GM19193 (cell line): ENCODE data around the gene HMGN3.

ENCODE experiments used
- POLR2A ChIP-seq: IDR thresholded peaks from 4 replicates; pipeline ENCODE4 v1.6.1; 2011; ENCODE audit not compliant: insufficient read depth, insufficient read length; ENCODE audit errors: extremely low read depth

The HMGN3 gene

DNA sequence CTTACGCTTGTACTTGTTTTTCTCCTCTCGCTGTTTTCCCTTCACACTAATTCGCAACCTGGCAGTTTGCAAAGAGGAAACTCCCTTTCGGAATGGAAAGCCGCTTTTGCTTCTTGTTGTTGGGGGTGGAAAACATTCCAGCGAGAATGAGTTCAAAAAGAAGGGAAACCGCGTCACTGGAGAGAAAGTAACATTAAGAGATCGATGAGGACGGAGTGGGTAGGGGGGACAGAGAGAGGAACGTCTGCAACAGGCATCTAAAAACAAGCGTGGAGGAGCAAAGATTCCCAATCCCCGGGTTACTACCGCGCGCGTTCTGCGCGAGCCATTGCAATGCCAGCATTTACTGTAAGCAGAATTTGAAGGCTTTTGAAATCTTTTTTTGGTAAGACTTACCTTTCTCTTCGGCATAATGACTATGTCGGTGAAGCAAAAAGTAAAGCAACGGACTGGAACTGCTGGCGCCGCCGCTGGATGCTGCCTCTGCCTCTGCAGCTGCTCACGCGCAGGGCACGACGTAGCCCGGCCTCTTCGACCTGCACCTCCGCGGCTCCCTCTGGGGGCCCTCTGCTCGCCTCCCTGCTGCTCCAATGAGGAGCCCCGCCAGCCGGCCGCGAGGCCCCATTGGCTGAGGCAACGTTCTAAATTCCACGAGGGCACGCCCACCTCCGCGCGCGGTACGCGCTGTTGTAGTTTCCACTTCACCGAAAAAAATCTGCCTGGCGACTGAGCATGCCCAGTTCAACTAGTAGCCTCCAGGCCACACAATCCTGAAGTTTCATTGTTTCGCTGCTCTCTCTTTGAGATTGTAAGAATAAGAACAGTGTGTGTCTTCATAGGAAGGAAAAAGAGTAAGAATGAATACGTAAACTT, at the start of gene HMGN3:
HMGN3 (minus strand) TSS at position 533 of the 873 bp plus-strand sequence.
- TF ChIP-seq POLR2A: peak; percentile 87

DNA sequence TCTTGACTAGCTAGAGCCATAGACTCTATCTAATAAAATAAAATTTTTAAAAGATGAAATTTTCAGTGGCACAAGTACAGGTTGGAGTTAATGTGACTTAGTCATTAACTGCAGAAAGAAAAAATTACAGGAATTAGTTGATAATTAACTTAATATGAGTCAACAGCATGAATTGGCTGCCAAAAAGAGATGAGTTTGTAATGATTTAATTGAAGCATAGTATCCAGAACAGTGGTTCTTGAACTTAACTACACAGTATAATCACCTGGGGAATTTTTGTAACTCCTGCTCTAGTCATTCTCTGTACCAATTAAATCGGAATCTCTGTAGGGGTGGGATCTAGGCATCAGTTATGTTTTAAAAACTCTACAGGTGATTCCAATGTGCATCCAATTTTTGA, 46.3 kb upstream of the HMGN3 start:
- no peak for TF ChIP-seq POLR2A

DNA sequence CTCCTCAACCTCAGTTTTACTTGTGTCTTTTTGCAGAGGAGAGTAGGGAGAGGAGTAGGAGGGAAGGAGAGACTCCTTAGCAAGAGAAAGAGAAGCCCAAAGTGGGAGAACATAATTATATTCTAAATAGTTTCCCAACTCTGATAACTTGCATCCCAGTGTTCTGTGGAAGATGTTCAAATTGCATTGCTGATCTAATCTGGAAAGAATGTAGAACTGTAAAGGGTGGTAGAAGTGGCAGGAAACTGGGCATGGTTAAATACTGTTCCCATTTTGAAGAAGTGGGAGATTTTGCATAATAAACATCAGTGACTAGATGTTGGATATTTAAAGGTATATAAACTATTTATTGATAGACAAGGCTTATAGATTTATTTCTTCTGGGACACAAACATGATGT, 42.6 kb upstream of the HMGN3 start:
- no peak for TF ChIP-seq POLR2A

DNA sequence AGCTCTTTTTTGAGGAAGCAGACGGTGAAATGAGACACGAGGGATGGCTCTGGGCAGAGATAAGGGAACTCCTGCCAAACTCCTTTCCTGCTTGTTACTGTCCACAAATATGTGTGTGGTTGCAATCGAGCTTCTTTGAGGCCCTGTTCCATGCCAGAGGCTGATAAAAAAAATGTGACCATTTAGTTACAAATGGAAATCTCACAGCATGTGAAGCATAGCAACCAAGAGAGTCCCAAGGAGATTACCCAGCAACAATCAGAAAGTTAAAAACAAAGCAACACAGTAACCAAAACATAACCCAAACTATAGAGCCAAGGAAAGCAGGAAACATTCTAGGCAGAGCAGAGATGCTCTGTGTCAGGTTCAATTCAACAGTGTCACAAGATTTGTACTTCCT, 35.4 kb upstream of the HMGN3 start:
- TF ChIP-seq POLR2A: no peak

DNA sequence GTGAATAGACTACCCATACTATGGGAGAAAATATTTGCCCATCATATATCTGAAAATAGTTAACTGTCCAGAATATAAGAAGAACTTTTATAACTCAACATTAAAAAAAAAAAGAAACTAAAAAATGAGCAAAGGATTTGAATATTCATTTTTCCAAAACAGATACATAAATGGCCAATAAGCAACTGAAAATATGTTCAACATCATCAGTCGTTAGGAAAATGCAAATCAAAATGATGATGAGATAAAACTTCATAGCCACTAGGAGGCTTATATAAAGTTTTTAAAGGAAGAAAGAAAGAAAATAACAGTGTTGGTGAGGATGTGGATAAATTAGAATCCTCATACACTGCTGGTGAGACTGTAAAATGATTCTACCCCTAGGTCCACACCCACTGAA, 32.6 kb upstream of the HMGN3 start:
- no peak for TF ChIP-seq POLR2A

DNA sequence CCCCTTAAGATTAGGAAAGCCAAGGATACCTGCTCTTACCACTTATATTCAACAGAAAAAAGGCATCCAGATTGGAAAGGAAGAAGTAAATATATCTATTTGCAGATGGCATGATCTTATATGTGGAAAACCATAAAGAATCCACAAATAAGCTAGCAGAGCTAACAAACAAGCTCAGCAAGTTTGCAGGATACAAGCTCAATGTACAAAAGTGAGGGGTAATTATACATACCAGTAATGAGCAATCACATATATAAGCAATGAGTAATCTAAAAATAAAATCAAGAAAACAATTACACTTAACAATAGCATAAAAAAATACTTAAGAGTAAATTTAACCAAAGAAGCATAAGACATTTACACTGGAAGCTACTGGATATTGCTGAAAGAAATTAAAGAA, 31.6 kb upstream of the HMGN3 start:
- TF ChIP-seq POLR2A: no peak

DNA sequence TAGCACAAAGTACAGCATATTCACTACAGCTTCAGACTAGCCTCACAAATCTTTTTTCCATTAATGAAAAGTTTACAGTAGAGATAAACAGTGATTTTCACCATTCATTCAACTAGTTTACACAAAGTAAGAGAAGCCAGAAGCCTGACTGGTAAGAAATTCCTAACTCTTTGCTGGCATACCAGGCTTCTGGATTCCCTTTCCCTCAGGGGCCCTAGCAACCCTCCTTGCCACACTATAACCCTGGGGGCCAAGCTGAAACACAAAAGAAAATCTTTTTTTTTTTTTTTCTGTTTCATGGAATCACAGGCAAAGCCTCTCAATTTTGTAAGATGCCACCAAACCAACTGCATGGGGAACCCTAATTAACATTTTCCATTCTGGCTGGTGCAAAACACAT, 28.9 kb upstream of the HMGN3 start:
- TF ChIP-seq POLR2A: no peak

DNA sequence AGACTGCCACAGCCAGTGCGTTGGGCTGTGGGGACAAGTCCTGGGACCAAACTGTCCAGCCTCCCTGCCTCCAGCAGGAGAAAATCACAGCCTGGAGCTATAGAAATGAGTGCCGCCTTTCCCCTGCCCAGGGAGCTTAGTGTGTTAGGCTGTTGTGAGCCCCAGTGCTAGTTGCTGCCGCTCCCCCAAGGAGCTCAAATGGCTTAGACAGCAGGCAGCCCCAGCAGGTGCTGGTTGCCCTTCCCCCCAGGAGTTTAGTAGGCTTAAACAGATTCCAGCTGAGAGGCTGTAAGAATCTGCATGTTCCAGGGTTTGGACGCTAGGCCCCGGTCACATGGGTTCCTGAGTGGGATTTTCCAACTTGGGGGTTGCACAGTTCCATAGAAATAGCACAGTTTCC, 27.2 kb upstream of the HMGN3 start:
- TF ChIP-seq POLR2A: no peak

DNA sequence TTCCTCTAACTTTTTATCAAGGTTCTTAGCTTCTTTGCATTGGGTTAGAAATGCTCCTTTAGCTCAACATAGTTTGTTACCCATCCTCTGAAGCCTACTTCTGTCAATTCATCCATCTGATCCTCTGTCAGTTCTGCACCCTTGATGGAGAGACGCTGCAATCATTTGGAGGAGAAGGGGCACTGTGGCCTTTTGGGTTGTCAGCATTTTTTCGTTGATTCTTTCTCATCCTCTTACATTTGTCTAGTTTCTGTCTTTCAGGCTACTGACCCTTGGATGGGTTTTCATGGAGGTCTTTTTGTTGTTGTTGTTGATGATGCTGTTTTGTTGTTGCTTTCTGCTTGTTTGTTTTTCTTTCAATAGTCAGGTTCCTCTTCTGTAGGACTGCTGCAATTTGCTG, 26.3 kb upstream of the HMGN3 start:
- no peak for TF ChIP-seq POLR2A

DNA sequence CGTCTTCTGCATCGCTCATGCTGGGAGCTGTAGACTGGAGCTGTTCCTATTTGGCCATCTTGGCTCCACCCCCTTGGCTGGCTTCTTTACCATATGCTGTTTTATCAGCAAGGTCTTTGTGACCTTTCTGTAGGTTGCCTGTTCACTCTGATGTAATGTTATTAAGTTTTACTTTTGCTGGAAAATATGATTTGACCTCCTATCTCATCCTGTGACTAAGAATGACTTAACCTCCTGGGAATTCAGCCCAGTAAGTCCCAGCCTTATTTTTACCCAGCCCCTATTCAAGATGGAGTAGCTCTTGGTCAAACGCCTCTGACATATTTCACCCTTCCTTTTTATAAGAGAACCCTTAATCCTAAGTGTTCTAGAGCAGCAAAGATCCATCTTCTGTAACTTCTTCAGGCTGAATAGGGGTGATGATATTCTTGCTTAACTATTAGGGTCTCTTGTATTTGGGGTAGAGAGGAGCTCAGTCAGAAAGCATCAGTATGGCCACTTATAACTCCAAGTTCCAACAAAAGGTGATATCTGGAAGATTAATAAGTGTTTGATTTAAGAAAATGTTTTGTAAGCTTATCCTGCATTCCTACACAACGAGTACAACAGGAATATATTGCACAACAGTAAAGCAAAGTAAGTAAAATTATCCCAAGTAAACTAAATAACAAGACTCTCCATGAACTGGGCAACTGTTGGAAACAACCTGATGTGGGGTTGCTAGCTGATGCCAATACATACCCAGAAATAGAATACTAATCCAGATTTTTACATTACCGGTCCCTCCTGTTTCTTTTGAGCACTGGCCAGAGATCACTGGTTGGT, 23.1 kb upstream of the HMGN3 start:
- TF ChIP-seq POLR2A: no peak

DNA sequence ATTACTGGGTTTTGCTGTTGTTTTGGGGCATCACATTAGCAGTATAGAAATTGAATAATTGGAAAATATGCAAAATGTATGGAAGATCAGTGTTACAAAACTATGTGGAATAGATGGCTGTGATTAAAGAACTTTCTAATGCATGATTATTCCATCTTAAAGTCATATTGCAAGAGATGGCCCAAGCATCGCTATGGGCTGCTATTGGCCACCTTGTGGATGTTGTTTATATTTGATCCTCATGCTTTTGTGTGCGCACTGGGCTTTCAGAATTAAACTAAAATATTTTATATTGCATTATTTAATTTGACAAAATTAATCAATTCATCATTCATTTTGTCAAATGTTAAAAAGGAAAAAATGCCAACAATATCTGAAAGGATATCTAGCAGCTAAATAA, 16.1 kb upstream of the HMGN3 start:
- no peak for TF ChIP-seq POLR2A

DNA sequence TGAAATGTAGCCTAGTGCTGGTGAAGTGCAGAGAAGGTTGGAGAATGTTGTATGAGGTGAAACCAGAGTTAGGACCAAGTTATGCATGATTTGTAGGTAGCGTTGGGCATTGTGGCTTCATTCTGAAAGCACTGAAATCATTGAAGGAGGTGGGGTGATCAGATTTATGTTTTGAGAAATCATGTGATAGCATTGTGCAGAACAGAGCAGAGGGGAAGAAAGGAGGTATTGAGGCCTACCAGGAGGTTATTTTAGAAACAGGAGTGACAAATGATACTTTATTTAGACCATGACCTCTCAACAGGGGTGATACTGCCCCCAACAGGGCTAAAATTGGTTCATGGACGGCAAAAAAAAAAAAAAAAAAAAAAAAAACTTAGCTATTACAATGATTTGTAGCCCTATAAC, 15.6 kb upstream of the HMGN3 start:
- TF ChIP-seq POLR2A: no peak

DNA sequence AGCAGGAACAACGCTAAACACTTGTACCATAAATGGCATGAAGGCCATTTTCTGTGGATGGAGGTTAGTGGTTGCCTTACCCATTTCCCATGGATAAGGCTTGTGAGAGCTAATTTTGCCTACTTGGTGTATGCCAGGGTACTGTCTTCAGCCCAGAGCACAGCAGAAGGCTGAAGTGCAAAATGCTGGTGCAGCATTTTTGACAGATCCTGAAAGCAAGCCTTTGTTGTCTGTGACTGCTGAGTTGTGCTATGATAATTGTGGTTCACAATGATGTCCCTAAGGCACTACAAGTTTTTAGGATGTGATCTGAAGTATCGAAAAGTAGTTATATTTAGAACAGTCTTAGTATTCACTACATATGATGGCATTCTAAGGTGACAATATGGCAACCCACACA, 14.7 kb upstream of the HMGN3 start:
- TF ChIP-seq POLR2A: no peak

DNA sequence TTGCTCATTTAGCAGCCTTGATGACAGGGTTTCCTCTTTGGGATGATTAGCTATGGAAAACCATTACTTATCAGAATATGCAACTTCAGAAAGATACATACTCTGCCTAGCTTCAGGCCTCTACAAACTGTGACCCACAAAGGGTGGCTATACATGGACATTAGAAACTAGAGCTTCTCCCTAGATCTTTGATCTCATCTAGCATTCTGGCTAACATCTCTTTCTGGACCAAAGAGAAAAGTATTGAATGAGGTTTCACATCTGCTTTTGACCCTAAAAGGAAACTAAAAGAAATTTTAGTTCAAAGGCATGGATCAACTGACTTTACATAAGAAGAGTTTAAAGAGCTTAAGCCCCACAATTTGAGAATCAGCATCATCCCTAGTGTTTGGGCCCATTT, 12.4 kb upstream of the HMGN3 start:
- TF ChIP-seq POLR2A: no peak

DNA sequence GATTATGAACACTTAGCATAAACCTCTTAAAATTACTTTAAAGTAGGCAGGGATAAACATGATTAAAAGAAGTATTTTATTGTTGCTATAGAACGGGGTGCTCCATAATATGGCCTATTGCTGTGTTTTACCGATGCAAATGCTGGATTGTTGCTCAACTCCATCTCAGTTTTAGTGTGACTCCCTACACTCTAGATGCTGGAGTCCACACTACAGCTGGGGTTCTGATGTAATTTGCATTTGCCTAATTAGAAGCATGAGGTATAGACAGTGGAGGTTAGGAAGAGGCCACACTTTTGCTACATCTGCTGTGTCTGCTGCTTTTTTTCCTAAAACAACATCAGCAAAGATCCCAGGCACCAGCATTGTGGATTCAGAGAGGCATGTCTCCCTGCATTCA, 6.7 kb upstream of the HMGN3 start:
- TF ChIP-seq POLR2A: no peak

DNA sequence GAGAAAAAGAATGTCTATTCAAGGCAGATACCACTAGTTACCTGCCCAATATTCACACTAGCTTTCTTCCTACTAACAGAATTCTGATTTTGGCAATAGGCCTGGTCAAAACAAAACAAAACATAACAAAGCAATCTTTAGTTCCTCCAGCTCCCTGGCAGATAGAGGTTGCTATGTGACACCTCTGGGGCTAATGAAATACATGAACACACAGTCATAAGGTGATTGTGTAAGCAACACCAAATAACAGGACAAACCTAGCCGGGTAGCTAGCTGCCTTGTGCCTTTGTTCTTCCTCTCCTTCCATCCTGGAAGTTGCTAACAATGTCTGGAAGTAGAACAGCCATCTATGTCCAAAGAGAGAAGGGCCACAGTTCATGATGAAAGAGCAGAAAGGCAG, 6.0 kb upstream of the HMGN3 start:
- TF ChIP-seq POLR2A: no peak
